HG02970 (cell line): ENCODE measurements around the gene GAGE12C.
"Not testable (repeated sequence)": the region's sequence is repeated elsewhere in the genome, so short reads cannot be mapped to it uniquely, and the experiment has no call there.

ENCODE experiments used
- ATAC-seq: cut with Tn5 transposase; IDR thresholded peaks from one replicate; pipeline ENCODE4 v1.9.1; 2021; ENCODE audit warnings: mild to moderate bottlenecking, moderate library complexity, moderate number of reproducible peaks; ENCODE audit not compliant: unreplicated experiment, low FRiP score

GAGE12C gene

DNA sequence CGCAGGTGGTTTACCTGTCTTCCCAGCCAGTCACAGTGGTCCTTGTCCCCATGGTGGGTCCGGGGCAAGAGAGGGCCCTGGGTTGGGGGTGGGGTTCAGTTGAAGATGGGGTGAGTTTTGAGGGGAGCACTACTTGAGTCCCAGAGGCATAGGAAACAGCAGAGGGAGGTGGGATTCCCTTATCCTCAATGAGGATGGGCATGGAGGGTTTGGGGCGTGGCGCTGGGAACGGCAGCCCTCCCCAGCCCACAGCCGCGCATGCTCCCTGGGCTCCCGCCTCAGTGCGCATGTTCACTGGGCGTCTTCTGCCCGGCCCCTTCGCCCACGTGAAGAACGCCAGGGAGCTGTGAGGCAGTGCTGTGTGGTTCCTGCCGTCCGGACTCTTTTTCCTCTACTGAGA, at the start of gene GAGE12C:
Gene GAGE12C (plus strand): TSS at position 301 of the 400 bp plus-strand sequence. CDS start 1,155 bp downstream, outside the sequence.
- ATAC-seq = not testable (repeated sequence)

DNA sequence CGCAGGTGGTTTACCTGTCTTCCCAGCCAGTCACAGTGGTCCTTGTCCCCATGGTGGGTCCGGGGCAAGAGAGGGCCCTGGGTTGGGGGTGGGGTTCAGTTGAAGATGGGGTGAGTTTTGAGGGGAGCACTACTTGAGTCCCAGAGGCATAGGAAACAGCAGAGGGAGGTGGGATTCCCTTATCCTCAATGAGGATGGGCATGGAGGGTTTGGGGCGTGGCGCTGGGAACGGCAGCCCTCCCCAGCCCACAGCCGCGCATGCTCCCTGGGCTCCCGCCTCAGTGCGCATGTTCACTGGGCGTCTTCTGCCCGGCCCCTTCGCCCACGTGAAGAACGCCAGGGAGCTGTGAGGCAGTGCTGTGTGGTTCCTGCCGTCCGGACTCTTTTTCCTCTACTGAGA, 9.5 kb downstream of the GAGE12C start, which contains the start of gene GAGE12D:
Gene GAGE12D (plus strand): TSS at position 301 of the 400 bp plus-strand sequence. CDS start 1,155 bp downstream, outside the sequence.
- not testable (repeated sequence) for ATAC-seq

- not testable (repeated sequence) for ATAC-seq
Observed at GRCh38 chrX:49550989-49551388, 19.0 kb downstream of the GAGE12C start, which contains the start of gene GAGE12E. TSS of gene GAGE12E (plus strand) at chrX:49551289. CDS start at chrX:49552444, 1,155 bp downstream.

- not testable (repeated sequence) for ATAC-seq
Observed at GRCh38 chrX:49560542-49560941, 28.6 kb downstream of the GAGE12C start, which contains the start of gene GAGE12F. TSS of gene GAGE12F (plus strand) at chrX:49560842. CDS start at chrX:49561997, 1,155 bp downstream.

DNA sequence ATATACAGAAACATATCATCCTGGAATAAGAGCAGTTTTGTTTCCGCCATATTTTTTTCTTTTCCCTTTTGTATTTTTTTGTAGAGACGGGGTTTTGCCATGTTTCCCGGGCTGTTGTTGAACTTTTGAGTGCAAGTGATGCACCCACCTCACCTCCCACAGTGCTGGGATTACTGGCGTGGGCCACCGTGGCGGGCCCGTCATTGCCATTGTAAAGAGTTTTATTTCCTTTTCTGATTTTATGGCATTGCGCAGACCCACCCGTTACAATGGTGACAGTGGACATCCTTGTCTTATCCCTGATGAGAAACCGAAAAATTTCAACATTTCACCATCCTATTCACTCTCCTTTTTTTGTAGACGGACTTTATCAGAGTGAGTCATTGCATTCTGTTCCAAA, 36.8 kb downstream of the GAGE12C start:
- not testable (repeated sequence) for ATAC-seq

DNA sequence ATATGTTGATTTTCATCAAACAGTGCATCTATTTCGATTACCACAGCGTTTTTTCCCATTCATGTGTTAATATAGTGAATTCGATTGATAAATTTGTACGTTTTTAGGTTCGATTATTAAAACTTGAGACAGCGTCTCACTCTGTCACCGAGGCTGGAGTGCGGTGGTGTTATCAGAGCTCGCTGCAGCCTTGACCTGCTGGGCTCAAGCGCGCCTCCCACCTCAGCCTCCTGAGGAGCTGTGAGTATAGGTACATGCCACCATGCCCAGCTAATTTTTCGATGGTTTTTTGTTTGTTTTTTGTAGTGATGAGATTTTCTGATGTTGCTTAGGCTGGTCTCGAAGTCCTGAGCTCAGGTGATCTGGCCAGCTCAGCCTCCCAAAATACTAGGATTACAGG, 37.2 kb downstream of the GAGE12C start:
- ATAC-seq = not testable (repeated sequence)

DNA sequence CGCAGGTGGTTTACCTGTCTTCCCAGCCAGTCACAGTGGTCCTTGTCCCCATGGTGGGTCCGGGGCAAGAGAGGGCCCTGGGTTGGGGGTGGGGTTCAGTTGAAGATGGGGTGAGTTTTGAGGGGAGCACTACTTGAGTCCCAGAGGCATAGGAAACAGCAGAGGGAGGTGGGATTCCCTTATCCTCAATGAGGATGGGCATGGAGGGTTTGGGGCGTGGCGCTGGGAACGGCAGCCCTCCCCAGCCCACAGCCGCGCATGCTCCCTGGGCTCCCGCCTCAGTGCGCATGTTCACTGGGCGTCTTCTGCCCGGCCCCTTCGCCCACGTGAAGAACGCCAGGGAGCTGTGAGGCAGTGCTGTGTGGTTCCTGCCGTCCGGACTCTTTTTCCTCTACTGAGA, 38.1 kb downstream of the GAGE12C start, which contains the start of gene GAGE12G:
Gene GAGE12G (plus strand): TSS at position 301 of the 400 bp plus-strand sequence. CDS start 1,155 bp downstream, outside the sequence.
- ATAC-seq = not testable (repeated sequence)

GRCh38 chrX:49579649-49580048, 47.7 kb downstream of the GAGE12C start, which contains the start of gene GAGE12H:
TSS of gene GAGE12H (plus strand) at chrX:49579949. CDS start at chrX:49581104, 1,155 bp downstream.
- ATAC-seq = not testable (repeated sequence)
